ENCODE data around the gene CARM1. TPM values are rescaled to one million over a fixed set of nuclear protein-coding genes. Genes with fewer than 3 reads are reported as not detected.
"Not testable (repeated sequence)": the region's sequence is repeated elsewhere in the genome, so short reads cannot be mapped to it uniquely, and the experiment has no call there.

Gene CARM1
- total RNA-seq, 1 donor from 2014 or later: 43.9 TPM

DNA sequence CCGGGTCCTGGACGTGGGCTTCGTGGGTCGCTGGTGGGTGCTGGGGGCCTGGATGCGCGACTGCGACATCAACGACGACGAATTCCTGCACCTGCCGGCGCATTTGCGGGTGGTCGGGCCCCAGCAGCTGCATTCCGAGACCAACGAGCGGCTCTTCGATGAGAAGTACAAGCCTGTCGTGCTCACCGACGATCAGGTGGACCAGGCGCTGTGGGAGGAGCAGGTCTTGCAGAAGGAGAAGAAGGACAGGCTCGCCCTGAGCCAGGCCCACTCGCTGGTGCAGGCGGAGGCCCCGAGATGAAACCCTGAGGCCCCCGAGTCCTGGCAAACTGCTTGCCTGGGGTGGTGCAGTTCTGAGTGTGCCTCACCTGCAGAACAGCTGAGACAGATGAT, 58.0 kb downstream of the CARM1 start:
- no peak for DNase-seq

DNA sequence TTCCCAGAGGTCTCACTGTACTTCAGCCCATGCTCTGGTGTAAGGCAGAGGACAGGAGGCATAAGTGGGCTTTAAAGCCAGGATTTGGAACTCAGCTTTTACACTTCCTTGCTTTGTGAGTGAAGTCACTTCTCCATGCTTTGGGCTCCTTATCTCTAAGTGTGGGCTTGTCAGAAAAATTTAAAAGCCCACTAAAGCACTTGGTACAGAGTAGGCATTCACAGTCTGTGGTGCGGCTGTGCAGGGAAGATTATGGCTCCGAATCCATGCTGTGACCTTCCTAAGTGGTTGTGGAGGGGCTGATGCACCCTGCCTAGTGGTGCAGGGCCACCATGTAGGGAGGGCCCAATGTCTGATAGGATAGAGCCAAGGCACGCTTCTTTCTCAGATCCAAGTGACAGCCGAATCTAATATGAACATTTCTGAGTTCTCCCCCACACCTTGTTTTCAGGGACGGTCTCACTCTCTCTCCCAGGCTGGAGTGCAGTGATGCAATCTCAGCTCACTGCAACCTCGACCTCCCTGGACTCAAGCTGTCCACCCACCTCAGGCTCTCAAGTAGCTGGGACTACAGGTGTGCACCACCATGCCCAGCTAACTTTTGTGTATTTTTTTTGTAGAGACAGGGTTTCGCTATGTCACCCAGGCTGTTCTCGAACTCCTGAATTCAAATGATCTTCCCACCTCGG, 64.2 kb downstream of the CARM1 start:
- no peak for DNase-seq

DNA sequence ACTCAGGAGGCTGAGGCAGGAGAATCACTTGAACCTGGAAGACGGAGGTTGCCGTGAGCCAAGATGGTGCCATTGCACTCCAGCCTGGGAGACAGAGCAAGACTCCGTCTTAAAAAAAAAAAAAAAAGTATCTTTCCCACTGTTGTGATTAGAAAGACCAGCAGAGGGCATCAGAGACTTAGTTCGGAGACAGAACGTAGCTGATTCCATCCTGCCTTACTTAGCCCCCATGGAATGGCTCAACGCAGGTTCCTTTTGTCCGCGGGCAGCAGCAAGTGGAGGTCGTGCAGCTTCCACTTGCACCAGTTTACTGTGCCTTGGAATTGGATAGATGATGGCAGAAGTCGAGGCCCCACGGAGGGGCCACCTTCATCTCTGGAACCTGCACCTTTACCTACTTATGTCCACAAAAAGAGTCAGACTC, 65.3 kb downstream of the CARM1 start:
- peak; percentile 91 for DNase-seq

DNA sequence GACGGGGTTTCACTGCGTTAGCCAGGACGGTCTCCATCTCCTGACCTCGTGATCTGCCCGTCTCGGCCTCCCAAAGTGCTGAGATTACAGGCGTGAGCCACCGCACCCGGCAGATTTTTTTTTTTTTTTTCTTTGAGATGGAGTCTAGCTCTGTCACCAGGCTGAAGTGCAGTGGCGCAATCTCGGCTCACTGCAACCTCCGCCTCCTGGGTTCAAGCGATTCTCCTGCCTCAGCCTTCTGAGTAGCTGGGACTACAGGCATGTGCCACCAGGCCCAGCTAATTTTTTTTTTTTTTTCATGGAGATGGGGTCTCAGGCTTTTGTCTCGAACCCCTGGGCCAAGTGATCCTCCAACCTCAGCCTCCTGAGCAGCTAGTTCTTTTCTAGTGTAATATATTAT, 70.3 kb downstream of the CARM1 start:
- DNase-seq: not testable (repeated sequence)

DNA sequence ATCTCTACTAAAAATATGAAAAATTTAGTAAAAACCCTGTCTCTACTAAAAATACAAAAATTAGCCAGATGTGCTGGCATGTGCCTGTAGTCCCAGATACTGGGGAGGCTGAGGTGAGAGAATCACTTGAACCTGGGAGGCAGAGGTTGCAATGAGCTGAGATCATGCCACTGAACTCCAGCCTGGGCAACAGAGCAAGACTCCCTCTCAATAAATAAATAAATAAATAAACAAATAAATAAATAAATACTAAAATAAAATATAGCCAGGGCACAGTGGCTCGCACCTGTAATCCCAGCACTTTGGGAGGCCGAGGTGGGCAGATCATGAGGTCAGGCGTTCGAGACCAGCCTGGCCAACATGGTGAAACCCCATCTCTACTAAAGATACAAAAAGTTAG, 72.1 kb downstream of the CARM1 start:
- DNase-seq: not testable (repeated sequence)

DNA sequence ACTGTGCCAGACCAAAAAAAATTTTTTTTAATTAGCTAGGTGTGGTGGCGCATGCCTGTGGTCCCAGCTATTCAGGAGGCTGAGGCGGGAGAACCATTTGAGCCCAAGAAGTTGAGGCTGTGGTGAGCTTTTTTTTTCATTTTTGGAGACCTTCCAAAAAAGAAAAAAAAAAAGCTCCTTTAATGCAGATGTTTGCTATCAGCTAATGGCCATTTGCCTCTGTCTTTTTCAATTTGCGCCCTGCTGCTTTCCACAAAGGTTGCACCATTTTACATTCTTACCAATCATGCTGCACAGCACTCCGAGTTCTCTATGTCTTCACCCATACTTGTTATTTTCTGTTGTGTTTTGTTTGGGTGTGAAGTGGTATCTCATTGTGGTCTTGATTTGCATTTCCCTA, 73.9 kb downstream of the CARM1 start:
- DNase-seq: no peak

DNA sequence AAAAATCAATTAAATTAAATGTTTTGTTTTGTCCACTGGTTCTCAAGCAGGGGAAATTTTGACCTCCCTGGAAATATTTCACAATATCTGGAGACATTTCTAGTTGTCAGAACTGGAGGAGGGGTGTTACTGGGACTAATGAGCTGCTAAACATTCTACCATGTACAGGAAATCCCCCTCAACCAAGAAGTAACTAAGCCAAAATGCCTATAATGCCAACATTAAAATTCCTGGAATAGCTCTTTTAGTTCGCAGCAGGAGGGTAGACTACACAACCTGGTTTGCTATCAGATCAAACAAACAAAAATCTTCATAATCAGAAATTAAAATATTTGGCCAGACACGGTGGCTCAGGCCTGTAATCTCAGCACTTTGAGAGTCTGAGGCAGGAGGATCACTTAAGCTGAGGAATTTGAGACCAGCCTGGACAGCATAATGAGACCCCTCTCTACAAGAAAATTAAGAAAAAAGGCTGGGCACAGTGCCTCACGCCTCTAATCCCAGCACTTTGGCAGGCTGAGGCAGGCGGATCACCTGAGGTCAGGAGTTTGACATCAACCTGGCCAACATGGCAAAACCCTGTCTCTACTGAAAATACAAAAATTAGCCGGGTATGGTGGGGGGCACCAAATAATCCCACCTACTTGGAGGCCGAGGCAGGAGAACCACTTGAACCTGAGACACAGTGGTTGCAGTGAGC, 75.8 kb downstream of the CARM1 start:
- no peak for DNase-seq

DNA sequence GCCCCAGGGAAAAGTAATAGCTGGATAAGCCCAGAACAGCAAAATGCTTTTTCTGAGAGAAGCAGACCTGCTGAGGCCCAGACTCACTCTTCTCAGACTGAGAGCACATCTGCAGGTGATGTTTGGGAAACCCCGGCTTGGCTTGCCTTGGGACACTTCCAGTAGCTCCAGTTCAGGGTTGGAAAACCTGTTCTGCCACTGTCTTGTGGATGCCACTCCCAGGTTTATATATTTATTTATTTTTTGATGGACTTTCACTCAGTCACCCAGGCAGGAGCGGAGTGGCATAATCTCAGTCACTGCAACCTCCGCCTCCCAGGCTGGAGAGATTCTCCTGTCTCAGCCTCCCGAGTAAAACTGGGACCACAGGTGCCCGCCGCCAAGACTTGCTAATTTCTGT, 81.5 kb downstream of the CARM1 start:
- peak; percentile 64 for DNase-seq

DNA sequence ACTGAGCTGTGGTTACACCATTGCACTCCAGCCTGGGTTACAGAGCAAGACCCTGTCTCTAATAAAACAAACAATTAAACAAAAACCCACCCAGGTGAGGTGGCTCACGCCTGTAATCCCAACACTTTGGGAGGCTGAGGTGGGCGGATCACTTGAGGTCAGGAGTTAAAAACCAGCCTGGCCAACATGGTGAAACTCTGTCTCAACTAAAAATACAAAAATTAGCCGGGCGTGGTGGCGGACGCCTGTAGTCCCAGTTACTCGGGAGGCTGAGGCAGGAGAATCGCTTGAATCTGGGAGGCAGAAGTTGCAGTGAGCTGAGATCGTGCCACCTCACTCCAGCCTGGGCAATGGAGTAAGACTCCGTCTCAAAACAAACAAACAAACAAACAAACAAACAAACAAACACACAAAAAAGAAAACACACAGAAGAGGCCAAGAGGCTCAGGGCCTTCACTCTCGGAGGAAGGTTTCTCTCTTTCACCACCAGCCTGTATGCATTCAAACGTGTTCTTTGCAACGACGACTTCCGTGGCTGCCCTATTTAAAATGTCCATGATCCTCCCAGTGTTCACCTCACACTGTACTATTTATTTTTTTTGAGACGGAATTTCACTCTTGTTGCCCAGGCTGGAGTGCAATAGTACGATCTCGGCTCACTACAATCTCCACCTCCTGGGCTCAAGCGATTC, 88.1 kb downstream of the CARM1 start:
- not testable (repeated sequence) for DNase-seq

DNA sequence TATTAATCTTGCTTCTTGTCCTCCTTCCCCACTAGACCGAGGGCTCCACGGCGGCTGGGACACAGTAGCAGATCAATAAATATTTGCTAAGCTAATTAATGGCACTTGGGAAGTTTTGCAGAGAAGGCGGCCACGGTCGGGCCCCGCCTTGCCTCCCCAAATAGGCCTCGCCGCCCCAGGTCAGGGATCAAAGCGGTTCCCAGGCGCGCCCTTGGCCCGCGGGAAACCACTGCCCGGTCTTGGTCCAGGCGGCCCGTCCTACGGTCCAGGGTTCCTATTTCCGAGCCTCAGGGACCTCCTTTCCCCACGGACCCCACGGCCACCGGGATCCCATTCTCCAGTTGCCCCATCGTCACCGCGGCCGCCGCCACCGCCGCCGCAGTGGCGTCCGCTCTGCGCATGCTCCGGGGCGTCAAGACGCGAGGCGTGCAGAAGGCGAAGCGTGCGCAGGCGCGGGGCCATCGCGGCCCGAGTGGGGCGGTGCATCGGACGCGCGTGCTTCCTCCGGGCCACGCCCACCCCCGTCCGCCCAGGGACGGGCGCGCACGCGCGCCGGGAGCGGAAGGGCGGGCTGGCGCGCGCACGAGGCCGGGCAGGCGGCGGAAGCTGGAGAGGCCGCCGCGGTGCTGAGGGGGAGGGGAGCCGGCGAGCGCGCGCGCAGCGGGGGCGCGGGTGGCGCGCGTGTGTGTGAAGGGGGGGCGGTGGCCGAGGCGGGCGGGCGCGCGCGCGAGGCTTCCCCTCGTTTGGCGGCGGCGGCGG, 89.1 kb downstream of the CARM1 start, which contains the start of gene SMARCA4:
Gene SMARCA4, plus strand, starts transcription at position 717 of the 759 bp plus-strand sequence. CDS start 23,122 bp downstream, outside the sequence.
- DNase-seq: peak; percentile 99

DNA sequence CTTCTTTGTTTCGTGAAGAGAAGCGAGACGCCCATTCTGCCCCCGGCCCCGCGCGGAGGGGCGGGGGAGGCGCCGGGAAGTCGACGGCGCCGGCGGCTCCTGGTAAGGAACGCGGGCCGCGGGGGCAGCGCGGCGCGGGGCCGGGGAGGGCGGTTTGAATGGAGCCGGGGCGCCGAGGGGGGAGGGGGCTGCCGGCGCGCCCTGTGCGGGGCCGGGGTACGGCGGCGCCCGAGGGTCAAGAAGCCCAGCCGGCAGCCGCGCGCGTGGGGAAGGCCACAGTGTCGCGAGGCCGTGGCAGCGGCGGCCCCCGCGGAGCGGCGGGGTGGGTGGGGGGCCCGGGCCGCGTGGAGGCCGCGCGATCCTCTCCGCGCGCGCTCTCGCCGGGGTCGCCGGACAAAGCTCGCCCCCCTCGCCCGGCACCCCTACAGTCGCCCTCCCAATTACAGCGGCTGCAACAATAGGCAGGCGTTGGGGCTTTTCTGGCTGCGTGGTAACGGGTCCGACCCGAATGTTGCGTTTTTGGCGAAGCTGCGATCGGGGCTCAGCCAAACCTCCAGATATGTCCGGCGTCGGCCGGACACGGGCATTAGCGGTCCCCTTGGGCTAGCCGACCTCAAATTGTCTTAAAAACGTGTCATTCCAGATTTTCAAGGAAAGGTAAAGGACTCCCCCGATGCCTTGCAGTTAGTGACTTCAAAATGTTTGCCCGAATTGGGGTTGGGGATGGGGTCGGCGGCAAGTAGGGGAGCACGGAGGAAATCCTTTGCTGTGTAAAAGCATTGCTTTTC, 89.9 kb downstream of the CARM1 start:
- DNase-seq: peak; percentile 60

DNA sequence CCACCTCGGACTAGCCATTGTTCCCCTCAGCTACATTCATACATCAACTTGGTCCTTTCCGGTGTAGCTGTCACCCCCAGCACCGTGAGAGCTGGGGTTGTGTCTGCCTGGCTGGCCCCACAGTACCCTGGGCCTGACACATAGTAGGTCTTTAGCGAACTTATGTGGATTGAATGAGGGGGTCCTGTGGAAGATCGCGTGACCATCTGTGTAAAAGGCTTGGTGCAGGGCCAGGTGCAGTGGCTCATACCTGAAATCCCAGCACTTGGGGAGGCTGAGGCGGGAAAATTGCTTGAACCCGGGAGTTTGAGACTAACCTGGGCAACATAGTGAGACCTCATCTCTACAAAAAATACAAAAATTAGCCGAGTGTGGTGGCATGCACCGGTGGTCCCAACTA, 91.5 kb downstream of the CARM1 start:
- no peak for DNase-seq

DNA sequence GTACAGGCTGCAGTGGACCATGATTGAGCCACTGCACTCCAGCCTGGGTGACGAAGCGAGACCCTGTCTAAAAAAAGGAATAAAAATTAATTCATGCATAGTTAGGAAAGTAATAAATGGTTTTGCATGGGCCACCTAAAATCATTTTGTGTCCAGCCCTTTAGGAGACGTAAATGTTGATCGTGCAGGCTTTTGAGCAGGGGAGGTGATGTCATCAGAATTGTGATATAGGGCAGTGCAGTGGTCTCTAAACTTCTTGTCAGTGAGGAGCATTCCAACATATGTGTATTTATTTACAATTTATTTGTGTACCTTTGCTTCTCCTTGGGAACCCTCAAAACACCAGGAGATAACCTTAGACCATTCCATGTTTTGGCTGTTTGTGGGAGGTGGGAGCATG, 92.5 kb downstream of the CARM1 start:
- no peak for DNase-seq

DNA sequence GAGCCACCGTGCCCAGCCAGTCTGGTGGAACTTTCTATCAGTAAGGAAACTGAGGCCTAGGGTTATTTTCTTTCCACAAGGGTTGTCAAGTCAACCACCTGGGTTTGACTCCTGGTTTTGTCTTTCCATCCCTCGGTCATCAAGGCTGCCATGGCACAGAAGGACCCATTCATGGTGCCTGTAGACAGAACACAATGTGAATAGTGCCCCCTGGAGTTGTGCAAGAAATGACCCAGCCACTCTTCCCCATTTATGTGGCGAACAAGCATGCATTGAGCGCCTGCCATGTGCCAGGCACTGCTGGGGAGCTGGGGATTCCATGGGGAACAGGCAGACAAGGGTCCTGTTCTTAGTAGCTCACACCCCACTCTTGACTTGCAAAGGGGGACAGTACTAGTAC, 93.5 kb downstream of the CARM1 start:
- DNase-seq: no peak

DNA sequence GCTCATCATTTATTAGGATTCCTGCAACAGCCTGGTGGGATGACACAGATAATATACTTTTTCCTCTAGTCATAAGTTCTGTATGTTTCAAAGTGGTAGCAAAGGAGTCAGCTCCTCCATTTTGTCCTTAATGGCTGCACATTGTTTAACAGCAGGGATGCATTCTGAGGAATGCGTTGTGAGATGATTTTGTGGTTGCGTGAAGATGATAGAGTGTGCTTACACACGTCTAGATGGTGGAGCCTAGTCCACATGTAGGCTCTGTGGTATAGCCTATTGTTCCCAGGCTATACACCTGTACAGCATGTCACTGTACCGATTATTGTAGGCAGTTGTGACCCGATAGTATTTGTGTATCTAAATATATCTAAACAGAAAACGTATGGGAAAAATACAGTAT, 94.0 kb downstream of the CARM1 start:
- no peak for DNase-seq

DNA sequence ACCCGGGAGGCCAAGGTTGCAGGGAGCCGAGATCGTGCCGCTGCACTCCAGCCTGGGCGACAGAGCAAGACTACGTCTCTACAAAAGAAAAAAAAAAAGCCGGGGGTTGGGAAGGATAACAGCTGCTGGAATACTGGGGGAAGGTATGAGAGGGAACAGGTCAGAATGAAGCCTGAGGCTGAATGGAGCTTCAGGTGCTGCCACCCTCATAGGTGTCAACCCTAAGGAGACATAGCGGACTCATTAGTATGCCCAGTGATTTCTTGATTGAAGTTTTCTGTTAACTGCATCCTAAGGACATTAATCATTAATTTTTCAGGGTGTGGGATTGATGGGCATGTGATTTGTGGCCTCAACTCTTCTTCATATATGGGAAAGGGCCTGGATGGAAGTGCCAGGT, 95.5 kb downstream of the CARM1 start:
- no peak for DNase-seq

DNA sequence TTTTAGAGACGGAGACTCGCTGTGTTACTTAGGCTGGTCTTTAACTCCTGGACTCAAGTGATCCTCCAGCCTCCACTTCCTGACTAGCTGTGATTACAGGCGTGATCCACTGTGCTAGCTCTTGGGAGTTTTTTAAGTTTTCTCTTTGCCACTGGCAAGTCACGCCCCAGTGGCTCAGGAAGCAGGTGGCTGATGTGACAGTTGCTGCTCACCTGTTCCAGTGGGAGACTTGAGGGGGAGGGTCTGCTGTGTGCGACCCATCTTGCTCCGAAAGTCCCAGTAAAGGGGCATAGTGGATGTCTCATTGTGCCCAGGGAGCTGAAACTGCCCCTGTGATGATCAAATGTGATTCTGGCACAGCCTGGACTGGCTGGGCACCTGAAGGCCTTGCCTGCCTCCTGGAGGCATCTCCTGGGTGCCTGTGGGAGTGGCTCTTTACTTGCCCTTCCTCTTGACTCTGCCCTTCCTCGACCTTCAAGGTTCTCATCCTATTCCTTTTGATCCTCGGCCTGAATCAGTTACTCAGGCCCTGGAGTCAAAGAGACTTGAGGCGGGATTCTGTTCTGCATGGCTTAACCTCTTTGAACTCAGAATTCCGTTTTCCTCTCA, 97.3 kb downstream of the CARM1 start:
- DNase-seq: no peak

DNA sequence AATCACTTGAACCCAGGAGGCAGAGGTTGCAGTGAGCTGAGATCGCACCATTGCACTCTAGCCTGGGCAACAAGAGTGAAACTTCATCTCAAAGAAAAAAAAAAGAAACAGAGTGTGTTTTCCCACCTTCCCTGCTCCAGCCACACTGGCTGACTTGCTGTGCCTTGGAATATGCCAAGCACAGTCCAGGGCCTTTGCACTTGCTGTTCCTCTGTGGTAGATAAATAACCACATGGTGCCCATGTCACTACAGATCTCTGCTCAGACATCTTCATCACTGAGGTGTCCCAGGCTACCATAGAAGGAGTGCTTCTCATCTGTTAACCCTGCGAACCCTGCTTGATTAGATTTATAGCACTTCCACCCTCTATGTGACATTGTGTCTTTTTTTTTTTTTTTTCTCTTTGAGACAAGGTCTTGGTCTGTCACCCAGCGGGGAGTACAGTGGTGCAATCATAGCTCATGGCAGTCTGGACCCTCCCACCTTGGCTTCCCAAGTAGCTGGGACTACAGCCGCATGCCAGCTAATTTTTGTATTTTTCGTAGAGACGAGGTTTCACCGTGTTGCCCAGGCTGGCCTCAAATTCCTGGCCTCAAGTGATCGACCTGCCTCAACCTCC, 99.9 kb downstream of the CARM1 start:
- no peak for DNase-seq

Measured in tongue (tissue), 2 donors.